Hepatocyte (in vitro differentiated cells): Measurements from ENCODE around the gene ZMYND19.

ENCODE experiments used
- EZH2 ChIP-seq: fragments of 200-600 bp; sonication (generic); IDR thresholded peaks from 2 replicates; pipeline ENCODE4 v1.6.1; 2016; ENCODE audit warnings: antibody characterized with exemption, mild to moderate bottlenecking, borderline replicate concordance
- EZH2phosphoT487 ChIP-seq: fragments of 200-600 bp; sonication (generic); IDR thresholded peaks from one replicate; pipeline ENCODE4 v1.6.1; 2018; ENCODE audit warnings: antibody characterized with exemption, mild to moderate bottlenecking, low read depth, moderate library complexity; ENCODE audit not compliant: unreplicated experiment, severe bottlenecking
- TF ChIP-seq, protein P1 (sequence below): fragments of 200-600 bp; sonication (generic); IDR thresholded peaks from 2 replicates; pipeline ENCODE4 v1.5.1; 2016; ENCODE audit warnings: antibody characterized with exemption, mild to moderate bottlenecking; ENCODE audit not compliant: poor library complexity

DNA sequence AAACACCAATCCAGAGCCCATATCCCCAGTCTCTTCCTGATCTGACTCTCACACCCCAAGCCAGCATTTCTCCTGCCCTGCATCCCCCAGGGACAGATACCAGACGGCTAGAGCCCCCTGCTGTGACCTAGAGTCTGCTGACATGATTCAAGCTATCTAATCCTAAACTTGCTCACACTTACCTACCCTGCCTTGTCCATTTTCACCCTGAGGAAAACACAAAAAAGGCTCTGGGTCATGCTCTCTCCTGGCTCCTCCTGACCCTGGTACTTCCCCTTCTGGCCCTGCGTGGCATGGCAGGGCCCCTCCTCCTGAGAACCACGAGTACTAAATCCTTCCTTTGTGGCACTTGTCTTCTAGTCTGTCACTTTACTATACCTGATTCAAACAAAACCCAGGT, 12.3 kb upstream of the ZMYND19 start:
- TF ChIP-seq, protein P1, sequence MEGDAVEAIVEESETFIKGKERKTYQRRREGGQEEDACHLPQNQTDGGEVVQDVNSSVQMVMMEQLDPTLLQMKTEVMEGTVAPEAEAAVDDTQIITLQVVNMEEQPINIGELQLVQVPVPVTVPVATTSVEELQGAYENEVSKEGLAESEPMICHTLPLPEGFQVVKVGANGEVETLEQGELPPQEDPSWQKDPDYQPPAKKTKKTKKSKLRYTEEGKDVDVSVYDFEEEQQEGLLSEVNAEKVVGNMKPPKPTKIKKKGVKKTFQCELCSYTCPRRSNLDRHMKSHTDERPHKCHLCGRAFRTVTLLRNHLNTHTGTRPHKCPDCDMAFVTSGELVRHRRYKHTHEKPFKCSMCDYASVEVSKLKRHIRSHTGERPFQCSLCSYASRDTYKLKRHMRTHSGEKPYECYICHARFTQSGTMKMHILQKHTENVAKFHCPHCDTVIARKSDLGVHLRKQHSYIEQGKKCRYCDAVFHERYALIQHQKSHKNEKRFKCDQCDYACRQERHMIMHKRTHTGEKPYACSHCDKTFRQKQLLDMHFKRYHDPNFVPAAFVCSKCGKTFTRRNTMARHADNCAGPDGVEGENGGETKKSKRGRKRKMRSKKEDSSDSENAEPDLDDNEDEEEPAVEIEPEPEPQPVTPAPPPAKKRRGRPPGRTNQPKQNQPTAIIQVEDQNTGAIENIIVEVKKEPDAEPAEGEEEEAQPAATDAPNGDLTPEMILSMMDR: no peak
- TF ChIP-seq EZH2phosphoT487 (no peak), EZH2 (no peak)
